NCI-H187 treated with DMSO at 0.1 percent for 48 hours (cell line): ENCODE measurements around the gene ATXN7L2.

Experiments
- DNase-seq: peaks from one replicate; lab custom pipeline; 2025; lab: John Stamatoyannopoulos, UW

Gene ATXN7L2

GRCh38 chr1:109523706-109524105 lies 40.0 kb downstream of the ATXN7L2 start:
- no peak for DNase-seq

- no peak for DNase-seq
Observed at GRCh38 chr1:109527098-109527811, 43.5 kb downstream of the ATXN7L2 start.

DNA sequence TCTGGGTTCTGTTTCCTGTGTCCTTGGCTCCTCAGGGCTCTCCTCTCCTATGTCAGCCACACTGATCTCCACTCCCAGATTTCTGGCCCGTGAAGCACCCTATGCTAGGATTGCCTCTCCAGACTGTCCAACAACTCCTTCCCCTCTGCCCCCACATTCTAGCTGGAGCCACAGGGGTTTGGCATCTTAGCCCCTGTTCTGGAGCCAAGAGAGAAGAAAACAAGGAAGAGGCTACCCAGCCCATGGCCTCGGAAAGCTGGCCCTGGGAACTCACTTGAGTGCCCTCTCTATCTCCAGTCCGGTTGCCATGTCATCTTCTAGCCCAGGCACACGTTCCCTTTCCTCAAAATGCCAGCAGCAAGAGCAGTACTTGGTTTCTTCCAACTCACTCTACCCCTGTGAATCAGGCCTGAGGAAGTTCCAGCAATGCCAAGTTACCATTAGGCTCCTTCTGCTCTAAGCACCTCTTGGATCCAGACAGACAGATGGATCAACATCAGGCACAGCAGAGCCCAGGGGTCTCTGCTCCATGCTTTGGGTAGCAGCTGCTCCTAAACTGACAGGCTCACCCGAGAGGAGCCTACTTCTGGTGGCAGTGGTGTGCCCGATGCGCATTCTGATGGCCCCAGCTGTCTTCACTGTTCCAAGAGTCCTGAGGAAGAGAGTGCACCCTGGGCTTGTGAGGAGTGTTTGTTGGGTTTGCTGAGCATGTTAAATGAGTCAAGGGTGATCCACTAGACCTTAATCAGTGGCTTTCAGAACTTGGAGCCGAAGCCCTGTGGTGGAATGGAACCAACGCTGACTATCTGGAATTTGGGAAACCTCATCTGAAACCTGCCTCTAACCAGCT lies 44.4 kb downstream of the ATXN7L2 start:
- no peak for DNase-seq

DNA sequence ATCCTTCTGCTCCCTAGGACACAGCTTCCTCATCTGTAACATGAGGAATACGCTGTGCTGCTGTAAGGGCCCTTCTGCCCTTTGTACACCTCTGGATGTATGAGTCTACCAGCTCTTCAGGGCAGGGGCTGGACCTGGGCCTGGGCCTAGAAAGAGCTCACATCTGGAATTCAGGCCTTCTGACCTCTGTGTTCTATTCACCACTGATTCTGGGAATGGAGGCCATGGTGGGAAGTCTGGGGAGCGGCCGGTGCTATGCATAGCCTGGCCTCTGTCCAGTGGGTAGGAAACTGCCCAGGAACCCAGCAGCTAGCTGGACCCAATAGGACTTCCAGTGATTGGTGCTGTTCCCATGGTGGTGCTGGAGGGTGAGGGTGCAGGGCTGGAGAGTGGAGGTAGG lies 45.0 kb downstream of the ATXN7L2 start:
- DNase-seq = no peak

DNA sequence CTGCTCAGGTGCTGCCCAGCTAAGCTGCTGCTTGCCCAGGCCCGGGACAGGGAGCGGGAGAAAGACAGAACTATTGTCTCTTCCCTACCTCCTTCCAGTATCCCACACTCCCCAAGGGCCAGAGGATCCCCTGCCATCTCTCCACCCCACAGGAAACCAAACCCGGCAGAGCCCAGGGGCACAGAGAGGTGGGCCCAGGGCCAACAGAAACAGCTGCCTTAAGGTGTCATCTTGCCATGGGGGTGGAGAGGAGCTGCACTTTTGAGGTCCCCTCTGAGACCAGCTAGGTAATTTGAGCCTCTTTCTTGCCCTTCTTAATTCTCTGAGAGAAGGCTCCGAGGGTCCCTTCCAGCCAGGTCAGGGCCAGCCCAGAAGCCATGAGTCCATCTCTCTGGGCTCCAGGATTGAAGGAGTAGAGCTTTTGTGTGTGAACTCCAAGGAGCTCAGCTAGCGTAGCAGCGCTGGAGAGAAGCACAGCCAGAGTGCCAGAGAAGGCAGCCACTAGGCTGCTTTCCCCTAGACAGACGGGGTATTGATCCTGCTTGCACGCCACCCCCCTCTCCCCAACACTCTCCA lies 46.3 kb downstream of the ATXN7L2 start:
- DNase-seq = no peak

DNA sequence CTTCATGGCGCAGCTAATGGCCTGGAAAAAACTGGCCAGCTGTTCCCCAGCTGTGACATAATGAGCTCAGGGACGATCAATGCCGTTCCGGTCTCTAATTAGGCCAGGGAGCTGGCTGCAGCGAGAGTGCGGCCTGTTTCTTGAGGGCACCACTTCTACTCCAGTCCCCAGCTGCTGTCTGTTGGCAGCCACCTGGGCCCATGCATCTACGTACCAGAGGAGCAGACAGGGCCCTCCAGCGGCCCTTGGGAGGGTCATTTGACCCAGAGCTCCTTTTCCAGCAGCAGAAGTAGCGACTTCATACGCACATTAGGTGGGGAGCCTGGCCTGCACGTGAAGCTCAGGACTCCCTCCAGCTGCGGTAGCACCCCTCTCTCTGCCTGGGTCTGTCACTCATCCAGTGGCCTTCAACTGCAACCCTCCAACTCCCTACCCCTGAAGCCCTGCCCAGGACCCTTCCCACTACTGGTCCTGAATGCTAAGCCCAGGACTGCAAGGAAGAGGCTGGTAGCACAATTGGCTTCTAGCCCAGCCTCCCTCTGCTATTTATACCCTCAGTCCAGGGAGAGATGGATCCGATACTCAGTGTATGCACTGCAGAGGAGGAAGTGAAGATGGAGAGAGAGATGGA lies 46.9 kb downstream of the ATXN7L2 start:
- no peak for DNase-seq

- no peak for DNase-seq
Observed at GRCh38 chr1:109531380-109531779, 47.7 kb downstream of the ATXN7L2 start.

- DNase-seq = no peak
Observed at GRCh38 chr1:109531826-109532364, 48.2 kb downstream of the ATXN7L2 start.

GRCh38 chr1:109532365-109533136 lies 48.8 kb downstream of the ATXN7L2 start:
- DNase-seq = peak; percentile 40

GRCh38 chr1:109534307-109534858 lies 50.7 kb downstream of the ATXN7L2 start:
- DNase-seq = no peak

- no peak for DNase-seq
Observed at GRCh38 chr1:109535481-109535880, 51.8 kb downstream of the ATXN7L2 start.

DNA sequence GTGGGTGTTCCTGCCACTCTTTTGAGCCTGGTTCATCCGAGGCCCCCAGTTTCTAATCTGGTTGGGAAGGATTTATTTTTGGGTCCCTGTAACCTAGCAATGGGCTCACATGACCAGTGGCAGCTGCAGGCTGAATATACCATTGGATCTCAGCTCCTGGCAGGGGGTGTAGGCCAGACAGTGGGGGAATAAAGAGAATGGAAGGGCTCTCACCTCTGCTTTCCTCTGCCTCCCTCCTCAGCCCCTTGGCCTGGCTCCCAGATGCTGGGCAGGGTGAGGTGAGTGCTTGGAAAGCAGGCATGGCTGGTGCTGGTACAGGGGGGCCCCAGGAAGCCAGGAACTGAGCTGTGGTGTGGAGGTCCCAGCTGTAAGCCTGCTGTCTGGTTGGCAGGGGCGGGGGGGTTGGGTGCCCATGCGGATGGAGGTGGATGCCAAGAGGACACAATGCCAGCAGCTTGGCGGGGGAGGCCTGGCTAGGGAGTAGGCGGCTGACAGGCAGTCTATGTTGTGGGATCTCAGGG lies 52.3 kb downstream of the ATXN7L2 start:
- no peak for DNase-seq

- no peak for DNase-seq
Observed at GRCh38 chr1:109537450-109538178, 53.9 kb downstream of the ATXN7L2 start.

DNA sequence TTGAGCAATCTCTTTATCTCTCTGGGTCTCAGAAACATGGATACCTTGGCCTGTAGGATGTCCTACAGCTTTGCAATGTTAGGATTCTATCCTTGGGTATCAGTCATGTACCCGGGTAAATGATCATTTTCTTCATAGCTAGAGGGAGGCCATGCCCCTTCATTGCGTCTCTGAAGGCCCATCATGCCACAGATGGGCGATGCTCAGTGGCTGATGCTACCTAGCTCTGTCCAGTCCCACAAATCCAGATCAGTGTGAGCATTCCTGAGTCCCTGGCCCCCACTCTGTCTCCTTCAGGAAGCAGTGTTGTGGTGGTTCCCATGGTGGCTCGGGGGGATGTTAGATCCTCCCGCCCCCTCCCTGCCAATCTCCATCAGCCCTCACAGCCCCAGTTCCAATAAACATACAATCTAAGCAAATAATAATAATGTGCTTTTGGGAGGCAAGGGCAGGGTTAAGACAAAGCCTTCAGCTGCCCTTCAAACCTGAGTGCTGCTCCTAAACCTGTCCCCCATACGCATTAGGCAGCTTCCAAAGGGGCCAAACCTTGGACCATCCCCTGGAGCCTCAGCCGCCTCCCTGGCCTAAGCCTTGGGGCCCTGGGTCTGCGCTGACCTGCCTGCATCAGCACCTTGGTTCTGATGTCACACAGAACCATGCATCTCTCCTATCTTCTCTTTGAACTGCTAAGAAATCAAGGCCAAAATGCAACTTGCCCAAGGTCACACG lies 55.3 kb downstream of the ATXN7L2 start:
- DNase-seq = no peak

- no peak for DNase-seq
Observed at GRCh38 chr1:109539676-109540075, 56.0 kb downstream of the ATXN7L2 start, which contains the start of gene GPR61. Gene GPR61, plus strand, starts transcription at chr1:109539872. Its CDS starts 3,151 bp downstream, at chr1:109543023.

DNA sequence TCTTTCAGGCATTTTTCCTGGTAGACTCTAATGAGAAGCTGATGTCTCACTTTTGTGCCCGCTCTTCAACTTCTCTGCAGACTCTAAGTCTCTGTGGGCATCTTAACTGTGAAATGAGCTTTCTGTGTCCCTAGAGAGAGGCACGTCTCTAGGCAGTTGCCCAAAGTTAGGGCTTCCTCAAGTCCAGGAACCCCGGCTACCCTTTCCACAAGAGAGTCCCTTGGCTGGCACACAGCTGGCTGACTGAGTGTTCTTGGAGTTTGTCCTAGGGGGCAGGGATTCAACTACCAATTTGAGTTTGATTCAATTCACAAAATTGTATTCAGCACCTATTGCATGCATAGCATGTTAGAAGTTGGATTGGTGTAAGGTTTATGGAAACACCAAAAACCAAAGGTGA lies 57.4 kb downstream of the ATXN7L2 start:
- DNase-seq = no peak
